ENCODE measurements around the gene GALNT7.

Gene GALNT7

GRCh38 chr4:173160871-173161270 lies 7.7 kb upstream of the GALNT7 start:
- TF ChIP-seq TAF1 (IDR thresholded peaks at IDR 0.05; ENCODE audit: borderline replicate concordance, insufficient read depth, low read length) = no peak
- TF ChIP-seq REST (IDR thresholded peaks at IDR 0.05; ENCODE audit: insufficient read depth in 1 of 2, low read depth in 2 of 2, low read length in 2 of 2) = no peak
- no peak for TF ChIP-seq SIN3A (IDR thresholded peaks at IDR 0.05; ENCODE audit: borderline replicate concordance, insufficient read depth, low read length)
- no peak for TF ChIP-seq POLR2AphosphoS5 (IDR thresholded peaks at IDR 0.05; ENCODE audit: low read depth, low read length)
- no peak for TF ChIP-seq FOXP2 (optimal IDR thresholded peaks at IDR 0.05; ENCODE audit: borderline replicate concordance, extremely low read depth, extremely low read length, insufficient read depth)

- TF ChIP-seq POLR2AphosphoS5 (IDR thresholded peaks at IDR 0.05; ENCODE audit: low read depth, low read length) (no peak), SIN3A (IDR thresholded peaks at IDR 0.05; ENCODE audit: borderline replicate concordance, insufficient read depth, low read length) (no peak), REST (IDR thresholded peaks at IDR 0.05; ENCODE audit: insufficient read depth in 1 of 2, low read depth in 2 of 2, low read length in 2 of 2) (no peak), FOXP2 (optimal IDR thresholded peaks at IDR 0.05; ENCODE audit: borderline replicate concordance, extremely low read depth, extremely low read length, insufficient read depth) (no peak), TAF1 (IDR thresholded peaks at IDR 0.05; ENCODE audit: borderline replicate concordance, insufficient read depth, low read length) (no peak)
These were observed 7.3 kb upstream of the GALNT7 start for GRCh38 chr4:173161311-173161710.

GRCh38 chr4:173165706-173166105 lies 2.9 kb upstream of the GALNT7 start:
- TF ChIP-seq FOXP2 (optimal IDR thresholded peaks at IDR 0.05; ENCODE audit: borderline replicate concordance, extremely low read depth, extremely low read length, insufficient read depth) (no peak), SIN3A (IDR thresholded peaks at IDR 0.05; ENCODE audit: borderline replicate concordance, insufficient read depth, low read length) (no peak), POLR2AphosphoS5 (IDR thresholded peaks at IDR 0.05; ENCODE audit: low read depth, low read length) (no peak), TAF1 (IDR thresholded peaks at IDR 0.05; ENCODE audit: borderline replicate concordance, insufficient read depth, low read length) (no peak), REST (IDR thresholded peaks at IDR 0.05; ENCODE audit: insufficient read depth in 1 of 2, low read depth in 2 of 2, low read length in 2 of 2) (no peak)

GRCh38 chr4:173166491-173166890 lies 2.1 kb upstream of the GALNT7 start:
- no peak for TF ChIP-seq POLR2AphosphoS5 (IDR thresholded peaks at IDR 0.05; ENCODE audit: low read depth, low read length)
- TF ChIP-seq TAF1 (IDR thresholded peaks at IDR 0.05; ENCODE audit: borderline replicate concordance, insufficient read depth, low read length) = no peak
- no peak for TF ChIP-seq SIN3A (IDR thresholded peaks at IDR 0.05; ENCODE audit: borderline replicate concordance, insufficient read depth, low read length)
- no peak for TF ChIP-seq REST (IDR thresholded peaks at IDR 0.05; ENCODE audit: insufficient read depth in 1 of 2, low read depth in 2 of 2, low read length in 2 of 2)
- TF ChIP-seq FOXP2 (optimal IDR thresholded peaks at IDR 0.05; ENCODE audit: borderline replicate concordance, extremely low read depth, extremely low read length, insufficient read depth) = no peak

Measured in PFSK-1 (cell line).